Endothelial cell of umbilical vein (primary cell): ENCODE measurements around the gene SLC25A21.

Source experiments
- CTCF ChIP-seq, 2 donors: IDR thresholded peaks; 1 replicate in 1 of 2; 2 replicates in 1 of 2; pipeline ENCODE4 v1.5.1; 2011; ENCODE audit warnings: low read length in 2 of 2, mild to moderate bottlenecking in 2 of 2, moderate library complexity in 2 of 2, control low read depth in 1 of 2, inconsistent platforms in 1 of 2, low read depth in 1 of 2; ENCODE audit not compliant: insufficient read depth in 1 of 2; ENCODE audit errors: extremely low read depth in 1 of 2
- EZH2 ChIP-seq: IDR thresholded peaks from 2 replicates; pipeline ENCODE4 v1.6.1; 2012; ENCODE audit warnings: borderline replicate concordance, low read depth, mild to moderate bottlenecking, moderate library complexity, low read length, inconsistent platforms; ENCODE audit not compliant: severe bottlenecking
- FOS ChIP-seq: IDR thresholded peaks from 2 replicates; pipeline ENCODE4 v1.6.1; 2011; ENCODE audit warnings: mild to moderate bottlenecking, low read length, moderate library complexity, borderline replicate concordance; ENCODE audit not compliant: insufficient read depth
- MAX ChIP-seq: IDR thresholded peaks from 2 replicates; pipeline ENCODE4 v1.6.1; 2011; ENCODE audit not compliant: insufficient read depth, insufficient read length
- MYC ChIP-seq: IDR thresholded peaks from one replicate; pipeline ENCODE4 v1.6.1; 2011; ENCODE audit warnings: mild to moderate bottlenecking, low read depth, low read length
- POLR2A ChIP-seq: IDR thresholded peaks from 2 replicates; pipeline ENCODE4 v1.6.1; 2012; ENCODE audit warnings: low read depth, mild to moderate bottlenecking, control low read depth, low read length
- POLR2AphosphoS5 ChIP-seq: IDR thresholded peaks from 2 replicates; pipeline ENCODE4 v1.6.1; 2012; ENCODE audit warnings: low read depth, mild to moderate bottlenecking, control low read depth, low read length, moderate library complexity; ENCODE audit not compliant: insufficient read depth

- TF ChIP-seq CTCF (IDR thresholded peaks at IDR 0.05; ENCODE audit: extremely low read depth in 1 of 2, insufficient read depth in 1 of 2, low read depth in 1 of 2, low read length in 2 of 2) (no peak), POLR2AphosphoS5 (no peak), EZH2 (no peak), POLR2A (no peak), MYC (no peak), FOS (no peak), MAX (no peak)
Observed at GRCh38 chr14:37186865-37187264, 14.5 kb upstream of the SLC25A21 start.
